GM12892 (cell line): ENCODE results near the gene C12orf43.

Experiments used
- POLR2A ChIP-seq: IDR thresholded peaks from 2 replicates; pipeline ENCODE4 v1.6.1; 2011; ENCODE audit warnings: low read depth, low read length, control low read depth
- POLR2AphosphoS5 ChIP-seq: IDR thresholded peaks from 2 replicates; pipeline ENCODE4 v1.6.1; 2011; ENCODE audit warnings: low read depth, low read length, control low read depth

DNA sequence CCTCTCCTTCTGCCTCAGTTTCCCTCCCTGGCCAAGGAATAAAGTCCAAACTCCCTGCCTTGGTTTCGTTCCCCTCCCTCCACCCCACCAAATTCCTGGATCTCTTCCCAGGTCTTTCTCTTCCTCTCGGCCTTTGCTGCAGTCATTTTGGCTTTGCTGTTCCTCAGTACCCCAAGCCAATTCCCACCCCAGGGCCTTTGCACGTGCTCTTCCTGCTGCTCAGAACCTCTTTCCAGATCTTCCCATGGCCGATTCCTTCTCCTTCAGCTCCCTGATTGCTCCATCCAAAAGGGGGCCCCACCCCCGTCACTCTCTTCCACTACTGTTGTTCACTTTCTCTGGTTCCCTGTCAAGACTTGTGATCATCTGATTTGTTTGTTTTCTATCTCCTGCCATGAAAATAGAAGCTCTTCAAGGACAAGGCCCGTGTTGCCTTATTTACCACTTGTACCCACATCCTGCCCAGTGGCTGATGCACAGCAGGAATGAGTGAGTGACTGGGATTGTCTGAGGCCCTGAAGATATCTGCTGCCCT, 34.8 kb downstream of the C12orf43 start:
- TF ChIP-seq POLR2AphosphoS5 (no peak), POLR2A (no peak)
